ENCODE data around the gene BRD9.
"Not testable (repeated sequence)": the region's sequence is repeated elsewhere in the genome, so short reads cannot be mapped to it uniquely, and the experiment has no call there.

Gene BRD9

DNA sequence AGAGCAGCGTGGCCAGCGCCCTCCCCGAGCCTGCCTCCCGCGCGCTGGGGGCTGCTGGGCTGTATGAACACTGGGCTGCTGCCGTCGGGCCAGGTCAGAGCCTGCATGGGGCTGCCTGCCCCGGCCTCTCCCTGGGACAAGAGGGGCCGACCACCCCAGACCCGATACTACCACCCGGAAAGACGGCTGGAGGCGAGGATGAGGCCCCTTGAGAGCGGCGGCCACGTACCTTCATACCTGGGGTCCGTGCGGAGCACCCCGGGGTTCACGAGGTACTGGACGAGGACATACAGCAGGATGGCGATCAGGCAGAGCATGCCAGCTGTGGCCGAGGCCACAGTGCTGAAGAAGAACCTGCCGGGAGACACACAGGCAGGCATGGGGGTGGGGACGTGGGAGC is 49.2 kb downstream of the BRD9 start:
- DNase-seq = not testable (repeated sequence)

DNA sequence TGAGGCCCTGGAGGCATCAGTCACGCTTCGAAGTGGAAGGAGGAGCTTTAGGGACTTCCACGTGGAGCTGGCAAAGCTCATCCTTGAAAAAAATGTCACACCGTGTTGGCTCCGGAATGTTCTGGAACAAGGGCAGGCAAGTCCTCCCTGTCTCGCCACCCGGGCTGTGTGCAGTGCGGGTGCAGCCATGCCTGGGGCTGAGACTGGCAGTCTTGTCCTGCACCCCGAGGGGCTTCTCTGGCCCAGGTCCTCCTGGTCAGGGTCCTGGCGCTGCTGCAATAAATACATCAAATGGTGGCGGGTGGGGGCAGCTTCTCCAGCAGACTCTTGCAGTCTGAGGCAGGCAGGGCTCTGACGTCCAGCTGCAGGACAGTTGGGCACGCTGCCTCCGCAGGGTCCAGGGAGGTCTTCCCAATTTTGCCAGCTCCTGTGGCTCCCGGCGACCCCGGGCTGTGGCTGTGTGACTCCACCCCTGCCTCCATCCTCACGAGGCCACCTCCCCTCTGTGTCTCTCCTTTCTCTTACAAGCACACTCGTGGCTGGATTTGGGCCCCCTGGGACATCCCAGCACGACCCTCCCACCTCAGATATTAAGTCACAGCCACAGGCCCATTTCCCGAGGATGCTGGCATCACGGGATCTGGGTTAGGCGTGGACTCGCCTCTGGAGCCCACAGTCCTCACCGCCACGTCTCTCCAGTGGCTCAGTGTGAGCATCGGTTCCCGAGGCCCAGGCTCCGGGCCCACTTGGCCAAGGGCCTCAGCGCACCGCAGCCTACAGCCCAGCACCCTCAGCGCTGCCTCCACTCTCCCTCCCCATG is 50.0 kb downstream of the BRD9 start:
- not testable (repeated sequence) for DNase-seq

DNA sequence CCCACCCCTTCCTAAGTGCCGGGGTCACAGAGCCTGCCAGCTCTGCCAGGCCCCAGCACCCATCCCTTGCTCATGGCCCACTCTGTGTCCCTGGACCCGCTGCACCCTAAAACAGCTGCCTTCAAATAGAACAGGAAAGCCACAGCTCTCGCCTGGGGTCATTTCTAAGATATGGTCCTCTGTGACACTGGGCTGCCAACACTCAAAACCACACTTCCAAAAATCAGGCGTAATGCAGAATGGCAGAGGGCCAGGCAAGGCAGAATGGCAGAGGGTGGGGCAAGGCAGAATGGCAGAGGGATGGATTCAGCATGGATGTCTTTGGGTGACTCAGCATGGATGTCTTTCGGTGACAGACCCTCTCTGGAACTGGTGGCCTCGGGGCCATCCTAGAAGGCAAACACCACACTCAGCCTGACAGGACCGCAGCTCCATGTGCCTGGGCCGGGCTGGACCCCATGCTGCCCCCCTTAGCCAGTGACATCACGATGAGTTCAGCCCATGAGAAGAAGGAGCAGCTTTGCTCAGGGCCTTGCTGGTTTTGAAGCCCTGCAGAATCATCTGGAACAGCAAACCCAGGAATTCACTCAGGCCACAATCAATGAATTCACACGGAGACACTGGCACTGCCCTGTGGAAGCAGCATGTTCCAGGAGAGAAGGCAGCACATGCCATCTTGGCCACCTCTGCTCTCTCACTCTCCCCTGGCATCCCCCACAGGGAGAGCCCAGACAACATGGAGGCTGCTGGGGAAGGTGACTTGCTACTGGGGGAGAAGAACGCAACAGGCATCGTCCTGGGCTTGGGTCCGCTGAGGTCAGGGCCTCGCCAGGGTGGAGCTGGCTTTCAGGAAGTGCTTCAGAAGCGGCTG is 50.8 kb downstream of the BRD9 start:
- DNase-seq = not testable (repeated sequence)

DNA sequence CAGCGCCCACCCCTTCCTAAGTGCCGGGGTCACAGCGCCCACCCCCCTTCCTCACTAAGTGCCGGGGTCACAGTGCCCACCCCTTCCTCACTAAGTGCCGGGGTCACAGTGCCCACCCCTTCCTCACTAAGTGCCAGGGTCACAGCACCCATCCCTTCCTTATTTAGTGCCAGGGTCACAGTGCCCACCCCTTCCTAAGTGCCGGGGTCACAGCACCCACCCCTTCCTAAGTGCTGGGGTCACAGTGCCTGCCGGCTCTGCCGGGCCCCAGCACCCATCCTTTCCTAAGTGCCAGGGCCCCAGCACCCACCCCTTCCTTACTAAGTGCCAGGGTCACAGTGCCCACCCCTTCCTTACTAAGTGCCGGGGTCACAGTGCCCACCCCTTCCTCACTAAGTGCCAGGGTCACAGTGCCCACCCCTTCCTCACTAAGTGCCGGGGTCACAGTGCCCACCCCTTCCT is 51.6 kb downstream of the BRD9 start:
- not testable (repeated sequence) for DNase-seq

DNA sequence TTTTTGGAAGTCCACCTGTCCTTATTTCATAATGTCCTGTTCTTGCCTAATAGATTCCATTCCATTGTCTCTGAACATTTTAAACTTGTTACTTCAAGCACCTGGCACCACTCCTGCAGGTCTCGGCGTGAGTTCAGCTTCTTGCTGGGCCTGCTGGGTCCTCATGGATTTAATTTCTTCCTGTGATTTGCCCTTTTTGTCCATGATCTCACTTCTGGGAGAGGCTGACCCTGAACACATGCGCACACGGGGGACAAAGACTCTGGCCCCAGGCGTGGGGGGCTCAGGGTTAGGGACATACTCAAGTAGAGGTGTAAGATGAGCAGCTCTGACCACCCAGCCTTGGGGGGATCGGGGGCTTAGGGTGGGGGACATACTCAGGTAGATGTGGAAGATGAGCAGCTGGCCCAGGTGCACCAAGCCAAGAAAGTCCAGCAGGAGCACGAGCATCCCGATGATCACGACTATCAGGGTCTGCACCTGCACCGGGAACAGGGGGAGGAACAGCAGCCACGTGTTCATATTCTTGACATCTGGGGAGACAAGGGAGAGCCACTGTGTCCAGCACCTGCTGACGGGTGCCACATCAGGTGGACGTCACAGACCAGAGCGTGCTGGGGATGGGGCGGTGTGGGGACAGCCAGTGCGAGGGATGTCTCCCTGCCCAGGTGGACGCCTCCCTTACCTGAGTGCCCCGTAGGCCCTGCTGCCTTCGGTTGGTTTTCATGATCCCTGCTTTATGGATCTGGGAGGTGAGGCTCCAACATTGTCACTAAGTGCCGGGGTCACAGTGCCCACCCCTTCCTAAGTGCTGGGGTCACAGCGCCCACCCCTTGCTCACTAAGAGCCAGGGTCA is 52.3 kb downstream of the BRD9 start:
- DNase-seq = not testable (repeated sequence)

DNA sequence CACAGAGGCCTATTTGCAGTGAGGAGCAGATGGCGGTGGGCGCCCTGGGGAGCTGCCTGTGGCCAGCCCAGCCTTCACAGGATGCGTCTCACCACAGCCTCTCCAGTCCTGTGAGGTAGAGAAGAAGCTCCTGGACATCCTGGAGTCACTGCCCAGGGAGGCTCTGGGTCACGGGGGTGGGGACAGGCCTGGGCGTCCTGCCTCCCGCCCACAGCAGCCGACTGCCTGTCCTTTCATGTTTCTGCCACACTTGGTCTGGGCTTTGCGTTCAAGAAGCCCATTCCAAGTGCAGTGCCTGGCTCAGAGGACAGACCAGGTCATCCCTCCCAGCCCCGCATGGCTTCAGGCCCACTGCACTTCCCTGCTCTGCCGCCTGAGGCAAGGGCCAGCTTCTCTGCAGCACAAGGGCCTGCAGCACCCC is 54.2 kb downstream of the BRD9 start:
- not testable (repeated sequence) for DNase-seq

DNA sequence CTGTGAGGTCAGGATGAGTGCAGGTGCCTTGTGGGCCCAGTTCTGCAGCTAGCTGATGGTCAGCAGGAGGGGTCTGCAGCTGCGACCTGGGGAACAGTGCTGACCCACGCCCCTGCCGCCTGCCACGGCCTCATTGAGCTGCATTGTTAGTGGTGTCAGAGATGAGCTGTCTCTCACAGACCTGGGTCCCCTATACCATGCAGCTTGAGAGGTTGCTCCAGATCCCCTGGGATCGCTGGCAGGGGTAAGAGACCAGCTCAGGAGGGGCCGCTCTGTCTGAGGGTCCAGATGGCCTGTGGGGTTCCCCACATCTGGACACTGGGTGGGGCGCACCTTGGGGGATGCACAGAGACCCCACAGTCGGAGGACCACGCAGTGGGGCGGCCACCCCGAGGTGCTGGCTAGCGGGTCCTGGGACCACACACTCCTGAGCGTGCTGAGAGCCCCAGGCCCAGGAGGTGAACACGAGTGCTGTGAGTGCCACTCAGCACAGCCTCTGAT is 54.9 kb downstream of the BRD9 start:
- not testable (repeated sequence) for DNase-seq

DNA sequence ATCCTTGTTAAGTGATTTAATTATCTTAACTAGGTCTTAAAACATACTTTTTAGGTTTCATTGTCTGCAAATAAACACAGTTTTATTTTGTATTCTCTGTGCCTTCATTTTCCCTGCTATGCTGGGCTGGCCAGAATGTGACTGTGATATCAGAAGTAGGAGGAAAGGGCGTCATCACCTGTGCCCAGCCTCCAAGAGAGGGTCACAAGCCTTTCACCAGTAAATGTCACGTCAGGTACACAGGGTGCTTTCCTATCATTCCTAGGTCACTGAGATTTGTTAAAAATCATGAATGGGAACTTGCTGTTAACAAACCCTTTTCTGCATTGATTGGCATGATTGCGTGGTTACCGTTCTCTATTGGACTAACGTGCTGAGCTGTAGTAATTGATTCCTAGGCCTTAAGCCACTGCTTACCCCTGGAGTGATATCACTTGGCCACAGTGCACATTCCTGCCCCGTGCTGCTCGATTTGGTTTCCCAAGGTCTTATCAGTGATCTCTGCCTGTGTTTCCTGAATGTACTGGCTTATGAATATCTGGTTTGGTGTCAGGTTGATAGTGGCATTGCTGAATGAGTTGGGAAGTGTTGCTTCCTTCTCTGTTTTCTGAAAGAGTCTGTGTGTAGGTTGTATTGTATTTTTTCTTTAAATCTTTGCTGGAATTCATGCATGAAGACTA is 56.5 kb downstream of the BRD9 start:
- DNase-seq = not testable (repeated sequence)

DNA sequence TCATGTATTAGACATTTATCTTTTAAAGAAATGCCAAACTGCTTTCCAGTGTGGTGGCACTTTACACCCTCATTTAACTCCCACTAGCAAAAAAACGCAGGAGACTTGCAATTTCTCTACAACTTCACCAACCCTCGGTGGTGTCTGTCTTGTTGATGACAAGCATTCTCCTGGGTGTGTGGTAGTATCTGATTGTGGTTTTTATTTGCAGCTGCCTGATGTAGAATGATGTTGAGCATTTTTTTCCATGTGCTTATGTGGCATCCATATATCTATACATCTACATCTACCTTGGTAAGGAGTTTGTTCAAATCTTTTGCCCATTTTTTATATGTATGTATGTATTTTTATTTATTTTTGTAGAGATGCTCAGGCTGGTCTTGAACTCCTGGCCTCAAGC is 58.6 kb downstream of the BRD9 start:
- not testable (repeated sequence) for DNase-seq

DNA sequence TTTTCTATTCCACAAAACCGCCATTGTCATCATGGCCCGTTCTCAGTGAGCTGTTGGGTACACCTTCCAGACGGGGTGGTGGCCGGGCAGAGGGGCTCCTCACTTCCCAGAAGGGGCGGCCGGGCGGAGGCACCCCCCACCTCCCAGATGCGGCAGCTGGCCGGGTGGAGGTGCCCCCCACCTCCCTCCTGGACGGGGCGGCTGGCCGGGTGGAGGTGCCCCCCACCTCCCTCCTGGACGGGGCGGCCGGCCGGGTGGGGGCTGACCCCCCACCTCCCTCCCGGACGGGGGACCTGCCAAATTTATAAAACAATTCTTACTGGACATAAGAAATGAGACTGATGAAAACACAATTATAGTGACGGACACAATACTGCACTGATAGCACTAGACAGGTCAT is 64.4 kb downstream of the BRD9 start:
- DNase-seq = not testable (repeated sequence)

DNA sequence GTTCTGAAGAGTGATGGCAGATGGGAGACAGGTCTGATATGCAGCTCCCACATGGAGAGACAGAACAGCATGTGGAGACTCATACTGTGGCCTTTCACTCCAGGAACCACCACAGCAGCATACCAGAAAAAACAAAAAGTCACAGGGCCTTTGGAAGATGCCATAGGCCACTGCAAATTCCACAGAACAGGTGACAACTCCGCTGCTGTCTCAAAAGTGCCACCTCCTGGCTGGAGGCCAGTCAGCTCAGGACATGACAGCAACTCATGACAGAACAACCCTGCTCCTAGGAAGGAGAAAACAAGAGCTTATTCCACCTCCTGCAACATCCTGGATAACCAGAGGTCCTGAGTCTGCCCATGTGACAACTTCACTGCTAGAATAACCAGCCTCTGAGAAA is 67.1 kb downstream of the BRD9 start:
- not testable (repeated sequence) for DNase-seq

DNA sequence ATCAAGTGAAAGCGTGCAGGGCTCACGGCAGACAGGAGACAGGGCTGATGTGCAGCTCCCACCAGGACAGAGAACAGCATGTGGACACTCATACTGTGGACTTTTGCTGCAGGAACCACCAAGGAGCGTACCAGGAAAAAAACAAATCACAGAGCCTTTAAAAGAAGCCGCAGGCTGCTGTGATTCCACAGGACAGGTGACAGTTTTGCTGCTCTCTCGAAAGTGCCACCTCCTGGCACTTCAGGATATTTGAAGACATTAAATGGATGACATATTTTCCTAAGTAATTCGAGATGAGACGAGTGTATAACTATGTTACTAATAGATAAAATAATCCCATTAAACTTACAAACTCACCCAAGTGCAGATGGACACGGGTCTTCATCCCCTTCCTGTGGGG is 71.1 kb downstream of the BRD9 start:
- DNase-seq = no peak

DNA sequence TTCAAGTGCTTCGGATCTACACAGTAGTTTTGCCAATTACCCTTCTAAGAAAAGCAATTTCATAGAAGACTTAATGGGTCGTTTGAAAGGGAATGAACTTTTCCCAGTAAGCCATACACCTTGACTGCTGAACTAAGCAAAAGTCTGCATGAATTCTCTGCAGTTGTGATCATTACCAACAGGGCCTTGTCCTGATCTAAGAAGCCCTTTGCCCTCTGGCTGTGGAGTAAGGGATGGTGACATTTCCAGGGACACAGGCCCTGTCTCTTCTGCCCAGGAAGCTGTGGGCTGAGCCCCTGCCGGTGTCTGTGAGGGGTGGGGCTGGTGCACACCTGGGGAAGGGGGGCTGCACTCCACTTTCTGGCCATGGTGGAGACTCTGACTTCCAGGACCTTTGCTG is 72.4 kb downstream of the BRD9 start:
- no peak for DNase-seq

DNA sequence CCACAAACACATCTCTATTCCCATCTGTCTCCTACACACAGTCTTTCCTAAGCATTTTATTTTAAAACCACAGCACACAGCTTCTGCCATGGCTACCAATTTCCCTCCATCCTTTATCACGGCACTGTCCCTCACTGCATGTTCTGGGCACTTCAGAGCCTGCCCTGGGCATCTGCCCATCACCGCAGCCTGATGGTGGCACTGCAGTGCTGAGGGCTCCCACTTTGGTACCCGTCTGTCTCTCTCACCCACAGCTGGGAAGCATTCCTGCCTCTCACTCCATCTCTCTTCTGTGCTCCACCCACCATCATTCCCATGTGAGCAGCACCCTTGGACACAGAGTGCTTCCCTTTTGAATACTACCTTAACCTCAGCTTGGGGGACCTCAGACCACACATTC is 73.5 kb downstream of the BRD9 start:
- DNase-seq = no peak

DNA sequence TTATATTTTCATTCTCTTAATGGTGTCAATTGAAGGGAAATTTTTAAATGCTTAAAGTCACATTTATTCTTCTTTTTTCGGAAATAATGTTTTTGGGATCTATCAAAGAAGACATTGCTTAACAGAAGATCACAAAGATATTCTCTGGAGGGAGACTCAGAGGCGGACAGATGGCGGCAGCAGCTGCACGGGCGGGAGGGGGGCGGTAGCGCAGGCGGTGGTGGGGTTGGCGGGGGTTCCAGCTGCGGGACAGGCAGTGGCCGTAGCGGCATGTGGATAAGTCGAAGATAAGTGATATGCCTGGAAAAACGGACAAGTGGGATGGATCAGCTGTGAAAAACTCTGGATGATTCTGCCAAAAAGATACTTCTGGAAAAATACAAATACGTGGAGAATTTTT is 76.4 kb downstream of the BRD9 start:
- DNase-seq = no peak

DNA sequence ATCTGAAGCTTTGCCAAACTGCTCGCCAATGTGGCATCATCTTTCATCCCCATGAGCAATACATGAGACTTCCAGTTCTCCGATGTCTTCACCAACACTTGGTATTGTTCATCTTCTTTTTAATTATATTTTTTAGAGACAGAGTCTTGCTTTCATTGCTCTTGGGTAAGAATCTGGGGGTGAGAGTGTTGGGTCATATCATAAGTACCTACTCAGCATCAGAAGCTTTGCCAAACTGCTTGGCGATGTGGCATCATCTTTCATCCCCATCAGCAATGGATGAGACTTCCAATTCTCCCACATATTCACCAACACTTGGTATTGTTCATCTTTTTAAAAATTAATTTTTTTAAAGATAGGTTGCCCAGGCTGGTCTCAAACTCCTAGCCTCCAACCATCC is 77.2 kb downstream of the BRD9 start:
- no peak for DNase-seq
